ENCODE results near the gene TXNRD2. TPM values are rescaled to one million over a fixed set of nuclear protein-coding genes. Genes with fewer than 3 reads are reported as not detected.
A peak's percentile ranks its signal among the peaks of the same experiment; 100 is the strongest.

The TXNRD2 gene
- total RNA-seq, 1 experiment from 2014 or later, result 19.7 TPM

GRCh38 chr22:19955241-19956128, 13.9 kb upstream of the TXNRD2 start:
- ATAC-seq, result no peak
- TF ChIP-seq TCF7L2 (IDR thresholded peaks at IDR 0.05; ENCODE audit: borderline replicate concordance, extremely low read depth, insufficient read depth, insufficient read length) (no peak), ZFX (IDR thresholded peaks at IDR 0.05) (no peak), RAD21 (IDR thresholded peaks at IDR 0.05; ENCODE audit: low read depth) (no peak), POLR2AphosphoS5 (IDR thresholded peaks at IDR 0.05; ENCODE audit: low read depth, low read length) (peak; percentile 23; the same call in 1 of the 2 replicates)
- H3K4me3 ChIP-seq (replicated peaks in 1 of 2; ENCODE audit: low read depth in 1 of 2, low read length in 2 of 2), result no peak overlapping the region

DNA sequence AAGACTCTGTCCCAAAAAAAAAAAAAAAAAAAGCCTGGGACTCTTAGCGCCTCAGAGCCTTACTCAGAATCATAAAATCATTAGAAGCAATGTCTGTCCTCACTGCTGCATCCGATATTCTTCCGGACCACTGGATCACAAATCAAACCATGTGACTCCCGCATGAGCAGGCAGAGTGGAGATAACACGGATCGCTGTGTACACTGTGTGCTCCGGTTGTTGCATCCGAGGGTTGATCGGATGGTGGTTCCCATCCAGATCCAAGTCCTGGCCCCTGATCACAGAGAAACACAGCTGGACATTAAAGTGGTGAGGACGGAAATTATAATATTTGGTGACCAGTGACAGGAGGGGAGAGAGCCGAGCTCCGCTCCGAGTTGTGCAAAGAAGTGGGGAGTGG, 9.7 kb upstream of the TXNRD2 start:
- CTCF ChIA-PET, result no interaction called here
- H4K20me1 ChIP-seq (ENCODE audit: insufficient read depth), result no peaks in the 10 kb centered on the region
- intact Hi-C loops (cut with micrococcal nuclease), result no loop called here
- DNase-seq (ENCODE audit: low read depth, low spot score) (no peak), ATAC-seq (no peak)
- no peaks in the 10 kb centered on the region for H3K9me2 ChIP-seq (ENCODE audit: insufficient read depth)
- no peak overlapping the region for H3K4me2 ChIP-seq (ENCODE audit: low read length)
- H2AFZ ChIP-seq (ENCODE audit: low read depth, low read length, poor library complexity, severe bottlenecking), result no peak overlapping the region
- no peak overlapping the region for H3K4me3 ChIP-seq (replicated peaks in 1 of 2; ENCODE audit: low read depth in 1 of 2, low read length in 2 of 2)
- peaks cover 3 to 17% of the 10 kb centered on the region in 2 experiments; a peak in 3 of 4 replicates for H3K4me1 ChIP-seq (ENCODE audit: control insufficient read depth in 1 of 2, insufficient read depth in 2 of 2, low read length in 2 of 2)
- no peaks in the 10 kb centered on the region for H3K27me3 ChIP-seq (ENCODE audit: insufficient read depth, low read length)
- peaks cover 0 to 6% of the 10 kb centered on the region in 2 experiments; a peak in 1 of 4 replicates for H3K36me3 ChIP-seq (ENCODE audit: control insufficient read depth in 1 of 2, insufficient read depth in 2 of 2, low read length in 2 of 2)
- peaks cover 31% of the 10 kb centered on the region for H3K79me2 ChIP-seq (ENCODE audit: insufficient read depth, low read length)
- RAD21 ChIA-PET (ENCODE audit: low non-redundant PET in 1 of 2, low total read pairs in 2 of 2, uncharacterized antibody in 2 of 2, unreplicated experiment in 2 of 2), result no interaction called here
- H3K9me3 ChIP-seq (ENCODE audit: control insufficient read depth in 1 of 2, insufficient read depth in 1 of 2, low read depth in 1 of 2, low read length in 2 of 2), result no peaks in the 10 kb centered on the region
- BruUV-seq (replicated peaks), result no TSS peak
- H3K9ac ChIP-seq (ENCODE audit: low read length), result no peak overlapping the region
- POLR2A ChIA-PET, result no interaction called here
- H3K27ac ChIP-seq (ENCODE audit: low read depth, low read length), result no peak overlapping the region
- TF ChIP-seq SIN3A (IDR thresholded peaks at IDR 0.05; ENCODE audit: low read depth), result no peak
- no peak for TF ChIP-seq POLR2AphosphoS5 (IDR thresholded peaks at IDR 0.05; ENCODE audit: low read depth, low read length)
- TF ChIP-seq, protein P1, sequence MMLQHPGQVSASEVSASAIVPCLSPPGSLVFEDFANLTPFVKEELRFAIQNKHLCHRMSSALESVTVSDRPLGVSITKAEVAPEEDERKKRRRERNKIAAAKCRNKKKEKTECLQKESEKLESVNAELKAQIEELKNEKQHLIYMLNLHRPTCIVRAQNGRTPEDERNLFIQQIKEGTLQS (IDR thresholded peaks at IDR 0.05), result no peak
- TF ChIP-seq YY1 (IDR thresholded peaks at IDR 0.05; ENCODE audit: extremely low read depth, insufficient replicate concordance, low read depth, low read length), result no peak
- TF ChIP-seq ZNF274 (IDR thresholded peaks at IDR 0.05; ENCODE audit: low read depth, low read length), result no peak
- no peak for TF ChIP-seq SP1 (IDR thresholded peaks at IDR 0.05; ENCODE audit: low read depth)
- TF ChIP-seq MAX (IDR thresholded peaks at IDR 0.05), result no peak
- TF ChIP-seq, protein P2, sequence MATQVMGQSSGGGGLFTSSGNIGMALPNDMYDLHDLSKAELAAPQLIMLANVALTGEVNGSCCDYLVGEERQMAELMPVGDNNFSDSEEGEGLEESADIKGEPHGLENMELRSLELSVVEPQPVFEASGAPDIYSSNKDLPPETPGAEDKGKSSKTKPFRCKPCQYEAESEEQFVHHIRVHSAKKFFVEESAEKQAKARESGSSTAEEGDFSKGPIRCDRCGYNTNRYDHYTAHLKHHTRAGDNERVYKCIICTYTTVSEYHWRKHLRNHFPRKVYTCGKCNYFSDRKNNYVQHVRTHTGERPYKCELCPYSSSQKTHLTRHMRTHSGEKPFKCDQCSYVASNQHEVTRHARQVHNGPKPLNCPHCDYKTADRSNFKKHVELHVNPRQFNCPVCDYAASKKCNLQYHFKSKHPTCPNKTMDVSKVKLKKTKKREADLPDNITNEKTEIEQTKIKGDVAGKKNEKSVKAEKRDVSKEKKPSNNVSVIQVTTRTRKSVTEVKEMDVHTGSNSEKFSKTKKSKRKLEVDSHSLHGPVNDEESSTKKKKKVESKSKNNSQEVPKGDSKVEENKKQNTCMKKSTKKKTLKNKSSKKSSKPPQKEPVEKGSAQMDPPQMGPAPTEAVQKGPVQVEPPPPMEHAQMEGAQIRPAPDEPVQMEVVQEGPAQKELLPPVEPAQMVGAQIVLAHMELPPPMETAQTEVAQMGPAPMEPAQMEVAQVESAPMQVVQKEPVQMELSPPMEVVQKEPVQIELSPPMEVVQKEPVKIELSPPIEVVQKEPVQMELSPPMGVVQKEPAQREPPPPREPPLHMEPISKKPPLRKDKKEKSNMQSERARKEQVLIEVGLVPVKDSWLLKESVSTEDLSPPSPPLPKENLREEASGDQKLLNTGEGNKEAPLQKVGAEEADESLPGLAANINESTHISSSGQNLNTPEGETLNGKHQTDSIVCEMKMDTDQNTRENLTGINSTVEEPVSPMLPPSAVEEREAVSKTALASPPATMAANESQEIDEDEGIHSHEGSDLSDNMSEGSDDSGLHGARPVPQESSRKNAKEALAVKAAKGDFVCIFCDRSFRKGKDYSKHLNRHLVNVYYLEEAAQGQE (IDR thresholded peaks at IDR 0.05; ENCODE audit: low read depth), result no peak
- no peak for TF ChIP-seq FOSL1 (IDR thresholded peaks at IDR 0.05; ENCODE audit: low read depth)
- no peak for TF ChIP-seq ELF1 (IDR thresholded peaks at IDR 0.05; ENCODE audit: borderline replicate concordance, low read depth)
- TF ChIP-seq CBX3 (IDR thresholded peaks at IDR 0.05; ENCODE audit: low read depth), result no peak
- TF ChIP-seq TCF7L2 (IDR thresholded peaks at IDR 0.05; ENCODE audit: borderline replicate concordance, extremely low read depth, insufficient read depth, insufficient read length), result no peak
- TF ChIP-seq EGR1 (IDR thresholded peaks at IDR 0.05; ENCODE audit: low read depth), result no peak
- TF ChIP-seq EZH2 (IDR thresholded peaks at IDR 0.05), result no peak

More at GRCh38 chr22:19955241-19956128, 13.9 kb upstream of the TXNRD2 start:
- DNase-seq (ENCODE audit: low read depth, low spot score), result no peak
- intact Hi-C loops (cut with micrococcal nuclease), result no loop called here
- peaks cover 19 to 27% of the 10 kb centered on the region in 2 experiments for H3K4me1 ChIP-seq (ENCODE audit: control insufficient read depth in 1 of 2, insufficient read depth in 2 of 2, low read length in 2 of 2)
- POLR2A ChIA-PET, result no interaction called here
- no peak overlapping the region for H3K4me2 ChIP-seq (ENCODE audit: low read length)
- no peak overlapping the region for H3K27ac ChIP-seq (ENCODE audit: low read depth, low read length)
- no peaks in the 10 kb centered on the region for H3K9me2 ChIP-seq (ENCODE audit: insufficient read depth)
- H3K9ac ChIP-seq (ENCODE audit: low read length), result no peak overlapping the region
- RAD21 ChIA-PET (ENCODE audit: low non-redundant PET in 1 of 2, low total read pairs in 2 of 2, uncharacterized antibody in 2 of 2, unreplicated experiment in 2 of 2), result no interaction called here
- 0 out of 4 replicates have a peak, but pooled peaks cover 0 to under 1% of the 10 kb centered on the region in 2 experiments for H3K36me3 ChIP-seq (ENCODE audit: control insufficient read depth in 1 of 2, insufficient read depth in 2 of 2, low read length in 2 of 2)
- H3K9me3 ChIP-seq (ENCODE audit: control insufficient read depth in 1 of 2, insufficient read depth in 1 of 2, low read depth in 1 of 2, low read length in 2 of 2), result no peaks in the 10 kb centered on the region
- no TSS peak for BruUV-seq (replicated peaks)
- no peaks in the 10 kb centered on the region for H3K27me3 ChIP-seq (ENCODE audit: insufficient read depth, low read length)
- peaks cover 3% of the 10 kb centered on the region; the same call in 1 of the 2 replicates for H3K79me2 ChIP-seq (ENCODE audit: insufficient read depth, low read length)
- no peaks in the 10 kb centered on the region for H4K20me1 ChIP-seq (ENCODE audit: insufficient read depth)
- CTCF ChIA-PET, result interaction anchor here (0.7 to 1.2 kb wide), 2 partner anchors 72 to 175 kb away, joined by 3 read pairs; no protein-coding TSS in a partner anchor
- H2AFZ ChIP-seq (ENCODE audit: low read depth, low read length, poor library complexity, severe bottlenecking), result no peak overlapping the region

Measured in HCT116 (cell line).